Suprapubic skin (tissue), 3 donors: ENCODE results near the gene GPR132.
"Not testable (repeated sequence)": the region's sequence is repeated elsewhere in the genome, so short reads cannot be mapped to it uniquely, and the experiment has no call there.

Experiments used
- CTCF ChIP-seq, 2 donors: fragments of 200-600 bp in 1 of 2; fragments of 450-650 bp in 1 of 2; sonication (generic) in 1 of 2; IDR thresholded peaks; one replicate each; pipeline ENCODE4 v1.5.1; 2016 to 2019; ENCODE audit warnings: antibody characterized with exemption in 2 of 2, mild to moderate bottlenecking in 1 of 2, moderate library complexity in 1 of 2
- POLR2AphosphoS5 ChIP-seq, 3 donors: sonication (generic); formaldehyde crosslinking; IDR thresholded peaks; one replicate each; pipeline ENCODE4 v1.6.1; 2017; ENCODE audit warnings: antibody characterized with exemption in 3 of 3

- not testable (repeated sequence) for TF ChIP-seq POLR2AphosphoS5, CTCF (IDR thresholded peaks at IDR 0.05)
Observed at GRCh38 chr14:105033412-105033900, 31.8 kb downstream of the GPR132 start.
